Urinary bladder (tissue), 4 donors: Measurements from ENCODE around the gene EIF4E2. TPM values are rescaled to one million over a fixed set of nuclear protein-coding genes. Genes with fewer than 3 reads are reported as not detected.

Experiments used
- DNase-seq: peaks from one replicate; pipeline ENCODE4 v3.0.0-alpha.2; 2015; ENCODE audit errors: extremely low spot score
- H3K27ac ChIP-seq: one replicate; pipeline ENCODE4 v1.5.1; 2013; ENCODE audit warnings: low read depth, mild to moderate bottlenecking, moderate library complexity
- H3K36me3 ChIP-seq: one replicate; pipeline ENCODE4 v1.6.1; 2013; ENCODE audit warnings: mild to moderate bottlenecking, moderate library complexity; ENCODE audit not compliant: insufficient read depth
- H3K4me1 ChIP-seq: one replicate; pipeline ENCODE4 v1.6.1; 2013; ENCODE audit warnings: mild to moderate bottlenecking, moderate library complexity; ENCODE audit not compliant: insufficient read depth
- H3K4me3 ChIP-seq: one replicate; pipeline ENCODE4 v1.5.1; 2013; ENCODE audit warnings: low read depth, low read length
- WGBS: extraction: QIAGEN DNeasy Blood & Tissue Kit; methylation state at CpG from one replicate; pipeline ENCODE4 v1.1.7; 2013; 5-methylcytosine and 5-hydroxymethylcytosine counted together
- polyA plus RNA-seq: library from polyadenylated mRNA; stranded (reverse); fragments of 200-250 nt; gene quantifications from one replicate; pipeline ENCODE4 v1.2.3, GENCODE V29; 2013
- total RNA-seq: library from RNA; depleted of rRNA; stranded (reverse); fragments of >200 nt; gene quantifications from one replicate; pipeline ENCODE4 v1.2.3, GENCODE V29; 2014
- donor health status: healthy with polysubstance abuse.
- donor health status: healthy.

The EIF4E2 gene
- total and polyA plus RNA-seq, 2 donors: 63.2 to 63.3 TPM

GRCh38 chr2:232515639-232516038 lies 34.9 kb upstream of the EIF4E2 start:
- H3K36me3 ChIP-seq: no peaks in the 10 kb centered on the region
- no peak for DNase-seq
- WGBS: 94% methylated on average over 7 of the region's 7 CpGs
- no peaks in the 10 kb centered on the region for H3K4me1 ChIP-seq
- no peak overlapping the region for H3K4me3 ChIP-seq
- H3K27ac ChIP-seq: no peak overlapping the region

- Histone ChIP-seq H3K4me1 (no peaks in the 10 kb centered on the region), H3K27ac (no peak overlapping the region), H3K4me3 (no peak overlapping the region), H3K36me3 (no peaks in the 10 kb centered on the region)
- 88% methylated on average over 3 of the region's 3 CpGs for WGBS
- no peak for DNase-seq
These were observed 33.9 kb upstream of the EIF4E2 start for GRCh38 chr2:232516551-232516950.

GRCh38 chr2:232518844-232519243 lies 31.6 kb upstream of the EIF4E2 start:
- Histone ChIP-seq H3K4me1 (no peaks in the 10 kb centered on the region), H3K4me3 (no peak overlapping the region), H3K27ac (no peak overlapping the region), H3K36me3 (no peaks in the 10 kb centered on the region)
- DNase-seq: no peak
- WGBS: 48% methylated on average over 6 of the region's 6 CpGs

GRCh38 chr2:232519581-232520438 lies 30.7 kb upstream of the EIF4E2 start, which contains the start of gene PRSS56:
Gene PRSS56, plus strand, starts transcription at chr2:232520388. Its CDS starts 211 bp downstream, at chr2:232520599.
- 45% methylated on average over 19 of the region's 19 CpGs for WGBS
- Histone ChIP-seq H3K4me3 (no peak within 1 kb of the TSS), H3K36me3 (no peaks in the 10 kb centered on the region), H3K27ac (no peak within 1 kb of the TSS), H3K4me1 (no peaks in the 10 kb centered on the region)
- no peak for DNase-seq

- 78% methylated on average over 15 of the region's 15 CpGs for WGBS
- Histone ChIP-seq H3K36me3 (no peaks in the 10 kb centered on the region), H3K4me1 (no peaks in the 10 kb centered on the region), H3K4me3 (no peak overlapping the region), H3K27ac (no peak overlapping the region)
- no peak for DNase-seq
These were observed 30.0 kb upstream of the EIF4E2 start for GRCh38 chr2:232520489-232520888.

- Histone ChIP-seq H3K27ac (no peak overlapping the region), H3K4me1 (no peaks in the 10 kb centered on the region), H3K36me3 (no peaks in the 10 kb centered on the region), H3K4me3 (no peak overlapping the region)
- no peak for DNase-seq
- WGBS: 91% methylated on average over 14 of the region's 14 CpGs
These were observed 29.4 kb upstream of the EIF4E2 start for GRCh38 chr2:232521098-232521497.

- no peaks in the 10 kb centered on the region for H3K36me3 ChIP-seq
- DNase-seq: no peak
- H3K27ac ChIP-seq: no peak overlapping the region
- WGBS: 6% methylated on average over 66 of the region's 66 CpGs
- no peaks in the 10 kb centered on the region for H3K4me1 ChIP-seq
- peak overlapping the region; percentile 24 for H3K4me3 ChIP-seq
These were observed 28.4 kb upstream of the EIF4E2 start for GRCh38 chr2:232521959-232522622.

- H3K4me1 ChIP-seq: no peaks in the 10 kb centered on the region
- H3K4me3 ChIP-seq: peak overlapping the region; percentile 24
- H3K27ac ChIP-seq: no peak overlapping the region
- 20% methylated on average over 46 of the region's 46 CpGs for WGBS
- no peak for DNase-seq
- no peaks in the 10 kb centered on the region for H3K36me3 ChIP-seq
These were observed 27.7 kb upstream of the EIF4E2 start for GRCh38 chr2:232522623-232523401.

GRCh38 chr2:232523402-232523681 lies 27.1 kb upstream of the EIF4E2 start:
- H3K4me1 ChIP-seq: no peaks in the 10 kb centered on the region
- no peak overlapping the region for H3K4me3 ChIP-seq
- H3K27ac ChIP-seq: no peak overlapping the region
- DNase-seq: no peak
- whole genome bisulfite sequencing: 16% methylated on average over 16 of the region's 16 CpGs
- H3K36me3 ChIP-seq: no peaks in the 10 kb centered on the region

- no peaks in the 10 kb centered on the region for H3K4me1 ChIP-seq
- no peak for DNase-seq
- peak overlapping the region; percentile 11 for H3K4me3 ChIP-seq
- H3K27ac ChIP-seq: no peak overlapping the region
- no peaks in the 10 kb centered on the region for H3K36me3 ChIP-seq
- 1% methylated on average over 75 of the region's 75 CpGs for WGBS
These were observed 26.5 kb upstream of the EIF4E2 start for GRCh38 chr2:232523682-232524597.

GRCh38 chr2:232524771-232525170 lies 25.7 kb upstream of the EIF4E2 start:
- Histone ChIP-seq H3K27ac (no peak overlapping the region), H3K36me3 (no peaks in the 10 kb centered on the region), H3K4me1 (no peaks in the 10 kb centered on the region), H3K4me3 (no peak overlapping the region)
- DNase-seq: no peak
- 76% methylated on average over 6 of the region's 6 CpGs for WGBS

GRCh38 chr2:232525199-232525598 lies 25.3 kb upstream of the EIF4E2 start:
- H3K27ac ChIP-seq: no peak overlapping the region
- H3K4me3 ChIP-seq: no peak overlapping the region
- no peaks in the 10 kb centered on the region for H3K36me3 ChIP-seq
- no peak for DNase-seq
- WGBS: 87% methylated on average over 14 of the region's 14 CpGs
- H3K4me1 ChIP-seq: no peaks in the 10 kb centered on the region

- H3K4me3 ChIP-seq: no peak within 1 kb of the TSS
- no peak within 1 kb of the TSS for H3K27ac ChIP-seq
- no peak for DNase-seq
- no peaks in the 10 kb centered on the region for H3K4me1 ChIP-seq
- 15% methylated on average over 18 of the region's 18 CpGs for WGBS
- no peaks in the 10 kb centered on the region for H3K36me3 ChIP-seq
These were observed 24.6 kb upstream of the EIF4E2 start, which contains the start of gene CHRND for GRCh38 chr2:232525791-232526371. Gene CHRND, plus strand, starts transcription at chr2:232526160. Its CDS starts 56 bp downstream, at chr2:232526216.
